HepG2 (cell line): Measurements from ENCODE around the gene PRCP. TPM values are rescaled to one million over a fixed set of nuclear protein-coding genes. Genes with fewer than 3 reads are reported as not detected.

Source experiments
- ATAC-seq: fragments of 200-7000 bp; cut with Tn5 transposase; 3 replicates; pipeline ENCODE4 v1.9.1; 2020; ENCODE audit warnings: mild to moderate bottlenecking, moderate library complexity
- BruUV-seq: library from RNA; stranded (reverse); fragments of 400-500 nt; replicated peaks from 2 replicates; lab custom pipeline; 2021; lab: Mats Ljungman, UMichigan
- CTCF ChIA-PET: fragments of 300-600 bp; formaldehyde crosslinking; extraction: SDS; loops from one replicate; lab custom pipeline; 2021; ENCODE audit warnings: low total read pairs, inconsistent platforms, low intra/inter-chr PET ratio; lab: Yijun Ruan, JAX
- POLR2A ChIA-PET: fragments of 350-600 bp; sonication (Branson Sonifier 250); formaldehyde crosslinking; loops from one replicate; lab custom pipeline; 2020; ENCODE audit warnings: antibody characterized with exemption, inconsistent platforms; lab: Yijun Ruan, JAX
- DNase-seq: peaks from one replicate; pipeline ENCODE4 v3.0.0-alpha.2; 2015; ENCODE audit warnings: low spot score
- FAIRE-seq: peaks from 3 replicates; lab custom pipeline; 2011; peaks lifted over from hg19 to GRCh38; lab: Jason Lieb, UNC
- H2AFZ ChIP-seq: one replicate; pipeline ENCODE4 v1.6.1; 2011; ENCODE audit warnings: low read length, inconsistent platforms
- H3K27ac ChIP-seq: fragments of 300-600 bp; 3 replicates; pipeline ENCODE4 v1.8.0; 2011; ENCODE audit warnings: mixed run types, mild to moderate bottlenecking, mixed read lengths, low read length, inconsistent platforms; ENCODE audit not compliant: insufficient read depth; ENCODE audit errors: extremely low read length
- H3K27me3 ChIP-seq, 2 experiments: fragments of 200-600 bp in 1 of 2; 2 replicates in 1 of 2; 3 replicates in 1 of 2; pipeline versions ENCODE4 v1.6.0 to v1.8.0; 2011; ENCODE audit warnings: low read length in 2 of 2, mild to moderate bottlenecking in 2 of 2, moderate library complexity in 2 of 2, inconsistent platforms in 1 of 2; ENCODE audit not compliant: insufficient read depth in 2 of 2, control insufficient read depth in 1 of 2
- H3K36me3 ChIP-seq, 2 experiments: fragments of 200-600 bp in 1 of 2; replicated peaks in 1 of 2; 2 replicates in 1 of 2; 3 replicates in 1 of 2; pipeline versions ENCODE4 v1.5.1 to v1.8.0; 2011; ENCODE audit warnings: low read length in 2 of 2, inconsistent platforms in 1 of 2; ENCODE audit not compliant: insufficient read depth in 2 of 2, control insufficient read depth in 1 of 2
- H3K4me1 ChIP-seq: 2 replicates; pipeline ENCODE4 v1.5.1; 2012; ENCODE audit warnings: low read length, inconsistent platforms; ENCODE audit not compliant: insufficient read depth
- H3K4me2 ChIP-seq: 2 replicates; pipeline ENCODE4 v1.6.0; 2011; ENCODE audit warnings: low read depth, low read length, inconsistent platforms
- H3K4me3 ChIP-seq, 3 experiments: fragments of 200-600 bp in 1 of 3; sonication (generic), shearing (Covaris generic) in 1 of 3; replicated peaks in 1 of 3; 2 replicates each; pipeline ENCODE4 v1.5.1; 2011 to 2016; ENCODE audit warnings: low read length in 3 of 3, inconsistent platforms in 2 of 3, low read depth in 2 of 3, mild to moderate bottlenecking in 2 of 3, control low read depth in 1 of 3, mixed read lengths in 1 of 3; ENCODE audit not compliant: insufficient read depth in 1 of 3
- H3K79me2 ChIP-seq: one replicate; pipeline ENCODE4 v1.6.1; 2011; ENCODE audit warnings: low read length, inconsistent platforms; ENCODE audit not compliant: insufficient read depth
- H3K9ac ChIP-seq: 2 replicates; pipeline ENCODE4 v1.6.0; 2011; ENCODE audit warnings: mild to moderate bottlenecking, low read depth, low read length, inconsistent platforms; ENCODE audit not compliant: insufficient read depth
- H3K9me3 ChIP-seq: 2 replicates; pipeline ENCODE4 v1.5.1; 2012; ENCODE audit warnings: mild to moderate bottlenecking, low read length
- H4K20me1 ChIP-seq: 2 replicates; pipeline ENCODE4 v1.6.0; 2011; ENCODE audit warnings: inconsistent platforms, mild to moderate bottlenecking, low read length, moderate library complexity; ENCODE audit not compliant: insufficient read depth
- ELF1 ChIP-seq: sonication (generic); formaldehyde crosslinking; IDR thresholded peaks from 2 replicates; pipeline ENCODE4 v1.4.0; 2020; ENCODE audit warnings: missing genetic modification reagents
- KDM4B ChIP-seq: sonication (generic); formaldehyde crosslinking; IDR thresholded peaks from 2 replicates; pipeline ENCODE4 v1.4.0; 2020; ENCODE audit warnings: missing genetic modification reagents
- KMT2A ChIP-seq: sonication (generic); formaldehyde crosslinking; IDR thresholded peaks from 2 replicates; pipeline ENCODE4 v1.4.0; 2020; ENCODE audit warnings: missing genetic modification reagents
- RXRA ChIP-seq: sonication (generic); formaldehyde crosslinking; IDR thresholded peaks from 2 replicates; pipeline ENCODE4 v1.5.1; 2020; ENCODE audit warnings: missing genetic modification reagents
- TRIM22 ChIP-seq: fragments of 450-650 bp; IDR thresholded peaks from 2 replicates; pipeline ENCODE4 v1.6.1; 2017
- ZFP37 ChIP-seq: sonication (generic); formaldehyde crosslinking; IDR thresholded peaks from 2 replicates; pipeline ENCODE4 v1.4.0; 2020; ENCODE audit warnings: missing genetic modification reagents, borderline replicate concordance
- ZNF142 ChIP-seq: sonication (generic); formaldehyde crosslinking; IDR thresholded peaks from 2 replicates; pipeline ENCODE4 v1.4.0; 2020; ENCODE audit warnings: missing genetic modification reagents
- ZNF292 ChIP-seq: sonication (generic); formaldehyde crosslinking; IDR thresholded peaks from 2 replicates; pipeline ENCODE4 v1.8.1; 2022; ENCODE audit warnings: mild to moderate bottlenecking, low read depth, missing genetic modification reagents, borderline replicate concordance
- ZNF407 ChIP-seq: sonication (generic); formaldehyde crosslinking; IDR thresholded peaks from one replicate; pipeline ENCODE4 v1.5.1; 2020; ENCODE audit warnings: mild to moderate bottlenecking, missing genetic modification reagents; ENCODE audit errors: not compliant biosample characterization
- ZNF720 ChIP-seq: sonication (generic); formaldehyde crosslinking; IDR thresholded peaks from 2 replicates; pipeline ENCODE4 v1.4.0; 2020; ENCODE audit warnings: missing genetic modification reagents
- WGBS: methylation state at CpG from one replicate; pipeline ENCODE4 v1.1.6; 2017; ENCODE audit warnings: low lambda C conversion rate; 5-methylcytosine and 5-hydroxymethylcytosine counted together
- in situ Hi-C: cut with HindIII; loops from 2 replicates; pipeline ENCODE4 v1.10.0; 2017; ENCODE audit warnings: low pct_unique_long_range_greater_than_20kb; ENCODE audit not compliant: extremely low pct_ligation_motif_present
- intact Hi-C: fragments of 100-400 bp; cut with micrococcal nuclease; formaldehyde crosslinking; loops from one replicate; pipeline ENCODE4 v1.10.0; 2022; ENCODE audit not compliant: unreplicated experiment
- polyA plus RNA-seq, 8 experiments: library from polyadenylated mRNA; depleted of rRNA in 3 of 8; stranded (reverse) in 7 of 8; unstranded in 1 of 8; fragments of >200 nt; fragmentation: Illumina TruSeq in 4 of 8; extraction: Trizol in 4 of 8; gene quantifications; 2 replicates each; pipeline versions ENCODE4 v1.2.1 to v1.2.3, GENCODE V29; 2011 to 2016; ENCODE audit warnings: low read depth in 4 of 8, missing spikeins in 1 of 8, mixed read lengths in 1 of 8; ENCODE audit not compliant: insufficient read depth in 1 of 8
- total RNA-seq, 5 experiments: library from RNA; depleted of rRNA; stranded (reverse); fragments of >200 nt; fragmentation: Illumina TruSeq; extraction: Trizol; gene quantifications; 2 replicates each; pipeline ENCODE4 v1.2.3, GENCODE V29; 2016; ENCODE audit warnings: low read depth in 1 of 5

Gene PRCP
- total and polyA plus RNA-seq, 2 of the 13 experiments (the other 11 are each of a cell fraction or from before 2014, with no cell fraction given), result 84.2 to 105 TPM

- Histone ChIP-seq H3K9ac (no peak overlapping the region), H3K4me2 (no peak overlapping the region), H4K20me1 (no peaks in the 10 kb centered on the region), H2AFZ (no peak overlapping the region), H3K36me3 (no peaks in the 10 kb centered on the region), H3K4me1 (0 out of 2 replicates have a peak, but pooled peaks cover 8% of the 10 kb centered on the region), H3K9me3 (no peaks in the 10 kb centered on the region), H3K27me3 (no peaks in the 10 kb centered on the region), H3K27ac (no peak overlapping the region), H3K4me3 (no peak overlapping the region), H3K79me2 (peaks cover 3% of the 10 kb centered on the region)
- FAIRE-seq (no peak), DNase-seq (no peak), ATAC-seq (no peak)
- 97% methylated on average over 2 of the region's 2 CpGs for WGBS
- BruUV-seq, result no TSS peak
- CTCF ChIA-PET, result interaction anchor here (1.6 to 2.3 kb wide), 2 partner anchors 88 to 144 kb away, joined by 21 read pairs; no protein-coding TSS in a partner anchor
- POLR2A ChIA-PET, result no interaction called here
- in situ Hi-C loops (loop anchor here (5.0 to 25.0 kb wide), 3 partner anchors 88 to 949 kb away; partner anchors contain the start of gene FAM181B), intact Hi-C loops (no loop called here)
- TF ChIP-seq ELF1 (CRISPR knock-in tag) (no peak), ZNF292 (CRISPR knock-in tag) (no peak), ZNF720 (no peak), ZNF142 (CRISPR knock-in tag) (no peak), TRIM22 (no peak), ZFP37 (no peak), KMT2A (CRISPR knock-in tag) (no peak), KDM4B (no peak), RXRA (no peak), ZNF407 (CRISPR knock-in tag) (no peak)
Measured at GRCh38 chr11:82863209-82863608, 37.0 kb downstream of the PRCP start.
